T-helper 2 cell treated with Interferon-gamma antibody and Interleukin-4, amounts not matched to agents 100 ng/mL and 5 ng/mL, for 36 hours (primary cell): ENCODE results near the gene NPW. TPM values are rescaled to one million over a fixed set of nuclear protein-coding genes. Genes with fewer than 3 reads are reported as not detected.
"Not testable (repeated sequence)": the region's sequence is repeated elsewhere in the genome, so short reads cannot be mapped to it uniquely, and the experiment has no call there.

Experiments
- intact Hi-C: fragments of 100-400 bp; cut with micrococcal nuclease; formaldehyde crosslinking; loops from one replicate; pipeline ENCODE4 v1.15.1; 2023
- total RNA-seq: library from RNA; stranded (reverse); gene quantifications from 2 replicates; pipeline ENCODE4 v1.2.3, GENCODE V29; 2022

The NPW gene
- total RNA-seq, 1 donor from 2014 or later = 0.70 TPM

GRCh38 chr16:1999866-2000514, 19.6 kb upstream of the NPW start:
- intact Hi-C loops = no loop called here

- intact Hi-C loops = no loop called here
Observed at GRCh38 chr16:2001035-2001434, 18.6 kb upstream of the NPW start.

- intact Hi-C loops = no loop called here
Observed at GRCh38 chr16:2001456-2002355, 17.9 kb upstream of the NPW start.

GRCh38 chr16:2002406-2003230, 17.0 kb upstream of the NPW start:
- intact Hi-C loops = no loop called here

- intact Hi-C loops = no loop called here
Observed at GRCh38 chr16:2003231-2003826, 16.3 kb upstream of the NPW start.

GRCh38 chr16:2003827-2004641, 15.6 kb upstream of the NPW start:
- intact Hi-C loops = no loop called here

GRCh38 chr16:2004795-2005517, 14.6 kb upstream of the NPW start:
- intact Hi-C loops = loop anchor here (5.0 kb wide), 1 partner anchor 33 kb away; the partner anchor contains the start of gene TBL3

- intact Hi-C loops = loop anchor here (5.0 kb wide), 1 partner anchor 33 kb away; the partner anchor contains the start of gene TBL3
Observed at GRCh38 chr16:2005646-2006045, 13.9 kb upstream of the NPW start.

GRCh38 chr16:2006317-2006716, 13.3 kb upstream of the NPW start:
- intact Hi-C loops = loop anchor here (5.0 kb wide), 1 partner anchor 34 kb away; the partner anchor contains the start of gene TBL3

- intact Hi-C loops = loop anchor here (5.0 kb wide), 1 partner anchor 35 kb away; the partner anchor contains the start of gene TBL3
Observed at GRCh38 chr16:2007081-2007836, 12.3 kb upstream of the NPW start.

GRCh38 chr16:2008009-2008526, 11.5 kb upstream of the NPW start:
- intact Hi-C loops = loop anchor here (5.0 kb wide), 1 partner anchor 36 kb away; the partner anchor contains the start of gene TBL3

GRCh38 chr16:2008631-2009163, 10.9 kb upstream of the NPW start:
- intact Hi-C loops = loop anchor here (5.0 kb wide), 1 partner anchor 36 kb away; the partner anchor contains the start of gene TBL3

GRCh38 chr16:2009164-2009711, 10.3 kb upstream of the NPW start:
- intact Hi-C loops = loop anchor here (5.0 kb wide), 1 partner anchor 37 kb away; the partner anchor contains the start of gene TBL3

GRCh38 chr16:2009791-2010510, 9.6 kb upstream of the NPW start, which contains the start of gene ZNF598:
Gene ZNF598, minus strand, starts transcription at chr16:2009821.
- intact Hi-C loops = loop anchor here (1.0 to 5.0 kb wide), 2 partner anchors 38 to 145 kb away; partner anchors contain the start of genes TBL3 and TRAF7

- intact Hi-C loops = not testable (repeated sequence)
Observed at GRCh38 chr16:2011726-2012125, 7.9 kb upstream of the NPW start.

- intact Hi-C loops = no loop called here
Observed at GRCh38 chr16:2013527-2013926, 6.1 kb upstream of the NPW start.
